WTC11 (cell line): Measurements from ENCODE around the gene FYN.

ENCODE experiments used
- ATF3 ChIP-seq: sonication (generic); formaldehyde crosslinking; conservative IDR thresholded peaks from 2 replicates; pipeline ENCODE4 v1.8.1; 2022; ENCODE audit warnings: mild to moderate bottlenecking, missing genetic modification reagents
- CTCF ChIP-seq: fragments of 200-600 bp; IDR thresholded peaks from 2 replicates; pipeline ENCODE4 v1.8.0; 2022; ENCODE audit warnings: antibody characterized with exemption
- HMGXB4 ChIP-seq: sonication (generic); formaldehyde crosslinking; IDR thresholded peaks from 2 replicates; pipeline ENCODE4 v1.8.1; 2023; ENCODE audit warnings: mild to moderate bottlenecking, moderate library complexity, missing genetic modification reagents
- NFE2L1 ChIP-seq: sonication (generic); formaldehyde crosslinking; IDR thresholded peaks from 2 replicates; pipeline ENCODE4 v1.8.1; 2023; ENCODE audit warnings: missing genetic modification reagents
- SP1 ChIP-seq: sonication (generic); formaldehyde crosslinking; conservative IDR thresholded peaks from 2 replicates; pipeline ENCODE4 v1.8.1; 2022; ENCODE audit warnings: missing genetic modification reagents
- TEAD1 ChIP-seq: sonication (generic); formaldehyde crosslinking; IDR thresholded peaks from 2 replicates; pipeline ENCODE4 v1.8.0; 2022; ENCODE audit warnings: mild to moderate bottlenecking, missing genetic modification reagents
- USF2 ChIP-seq: sonication (generic); formaldehyde crosslinking; IDR thresholded peaks from 2 replicates; pipeline ENCODE4 v1.8.1; 2023; ENCODE audit warnings: mild to moderate bottlenecking, missing genetic modification reagents, moderate library complexity
- ZNF263 ChIP-seq: sonication (generic); formaldehyde crosslinking; IDR thresholded peaks from 2 replicates; pipeline ENCODE4 v1.8.1; 2022; ENCODE audit warnings: low read depth, mild to moderate bottlenecking, moderate library complexity, missing genetic modification reagents

- TF ChIP-seq CTCF (no peak), ATF3 (CRISPR knock-in tag) (no peak), HMGXB4 (no peak), SP1 (CRISPR knock-in tag) (no peak), TEAD1 (CRISPR knock-in tag) (no peak), ZNF263 (no peak), NFE2L1 (CRISPR knock-in tag) (no peak), USF2 (CRISPR knock-in tag) (no peak)
These were observed 242.2 kb downstream of the FYN start for GRCh38 chr6:111631018-111631417.
